Nephron progenitor cell (in vitro differentiated cells): Measurements from ENCODE around the gene PRR14.

Source experiments
- DNase-seq: peaks from one replicate; pipeline ENCODE4 v3.0.0; 2021
- H3K27ac Mint-ChIP-seq: 2 replicates; pipeline ENCODE4 v1.8.0; 2021; ENCODE audit warnings: mild to moderate bottlenecking, moderate library complexity, mixed read lengths
- H3K27me3 Mint-ChIP-seq: 2 replicates; pipeline ENCODE4 v1.8.0; 2021; ENCODE audit warnings: mild to moderate bottlenecking, low read depth, mixed read lengths; ENCODE audit not compliant: poor library complexity
- H3K36me3 Mint-ChIP-seq: 2 replicates; pipeline ENCODE4 v1.8.0; 2021; ENCODE audit warnings: low read depth, mixed read lengths
- H3K4me1 Mint-ChIP-seq: 2 replicates; pipeline ENCODE4 v1.8.0; 2021; ENCODE audit warnings: mixed read lengths
- H3K4me3 Mint-ChIP-seq: 2 replicates; pipeline ENCODE4 v1.8.0; 2021; ENCODE audit warnings: mild to moderate bottlenecking, moderate library complexity, mixed read lengths
- H3K9me3 Mint-ChIP-seq: 2 replicates; pipeline ENCODE4 v1.8.0; 2021; ENCODE audit warnings: mild to moderate bottlenecking, moderate library complexity, mixed read lengths
- CTCF ChIP-seq: fragments of 200-600 bp; sonication (generic); IDR thresholded peaks from 2 replicates; pipeline ENCODE4 v1.5.0; 2021; ENCODE audit warnings: antibody characterized with exemption

PRR14 gene

GRCh38 chr16:30650369-30651123, at the start of gene PRR14:
PRR14 (plus strand) TSS chr16:30650960; CDS start chr16:30651646, 686 bp downstream.
- peak; percentile 99 for DNase-seq
- H3K27me3 Mint-ChIP-seq, result peaks cover 29% of the 10 kb centered on the region
- H3K4me1 Mint-ChIP-seq, result peaks cover 21% of the 10 kb centered on the region
- peaks cover 9% of the 10 kb centered on the region for H3K36me3 Mint-ChIP-seq
- H3K27ac Mint-ChIP-seq, result peak within 1 kb of the TSS; percentile 98
- peak within 1 kb of the TSS; percentile 98 for H3K4me3 Mint-ChIP-seq
- TF ChIP-seq CTCF, result no peak
- H3K9me3 Mint-ChIP-seq, result no peaks in the 10 kb centered on the region

DNA sequence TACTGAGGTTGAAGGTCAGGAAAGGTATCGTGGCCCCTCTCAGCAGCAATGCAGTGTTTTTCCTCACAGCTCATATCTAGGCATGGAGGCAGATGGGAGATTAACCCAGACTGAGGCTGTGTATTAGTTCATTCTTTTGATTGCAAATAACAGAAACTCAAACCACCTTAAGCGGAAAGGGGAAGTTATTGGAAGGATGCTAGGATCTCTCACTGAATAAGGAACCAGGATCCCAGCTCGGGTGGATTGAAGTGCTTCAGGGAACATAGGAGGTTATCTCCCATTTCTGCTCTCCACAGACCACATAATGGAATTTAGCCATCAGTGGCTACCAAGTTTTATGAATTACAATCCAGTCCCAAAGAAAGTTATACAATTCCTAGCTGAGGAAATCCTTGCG, 48.8 kb upstream of the PRR14 start:
- DNase-seq, result no peak
- Mint-ChIP-seq H3K9me3 (peaks cover 8% of the 10 kb centered on the region), H3K36me3 (peaks cover 44% of the 10 kb centered on the region), H3K4me1 (no peaks in the 10 kb centered on the region), H3K4me3 (no peak overlapping the region), H3K27ac (peak overlapping the region; percentile 28), H3K27me3 (peaks cover 5% of the 10 kb centered on the region)
- TF ChIP-seq CTCF, result no peak

GRCh38 chr16:30602616-30603277, 48.0 kb upstream of the PRR14 start:
- no peak for DNase-seq
- peak overlapping the region; percentile 64 for H3K27ac Mint-ChIP-seq
- no peak overlapping the region for H3K4me3 Mint-ChIP-seq
- no peak for TF ChIP-seq CTCF
- peaks cover 8% of the 10 kb centered on the region for H3K9me3 Mint-ChIP-seq
- H3K27me3 Mint-ChIP-seq, result peaks cover 5% of the 10 kb centered on the region
- peaks cover 3% of the 10 kb centered on the region for H3K4me1 Mint-ChIP-seq
- H3K36me3 Mint-ChIP-seq, result peaks cover 49% of the 10 kb centered on the region

GRCh38 chr16:30603945-30604315, 46.8 kb upstream of the PRR14 start:
- TF ChIP-seq CTCF, result no peak
- Mint-ChIP-seq H3K27me3 (peaks cover 5% of the 10 kb centered on the region), H3K4me3 (no peak overlapping the region), H3K4me1 (peaks cover 9% of the 10 kb centered on the region), H3K27ac (peak overlapping the region; percentile 61), H3K9me3 (peaks cover 8% of the 10 kb centered on the region), H3K36me3 (peaks cover 54% of the 10 kb centered on the region)
- no peak for DNase-seq

- TF ChIP-seq CTCF, result no peak
- peaks cover 14% of the 10 kb centered on the region for H3K4me1 Mint-ChIP-seq
- H3K27me3 Mint-ChIP-seq, result peaks cover 5% of the 10 kb centered on the region
- DNase-seq, result no peak
- peaks cover 8% of the 10 kb centered on the region for H3K9me3 Mint-ChIP-seq
- H3K27ac Mint-ChIP-seq, result no peak overlapping the region
- H3K4me3 Mint-ChIP-seq, result no peak overlapping the region
- H3K36me3 Mint-ChIP-seq, result peaks cover 54% of the 10 kb centered on the region
Measured at GRCh38 chr16:30604316-30604947, 46.3 kb upstream of the PRR14 start.
